Esophagus squamous epithelium (tissue), 4 donors: ENCODE measurements around the gene GPHN.

Experiments
- POLR2A ChIP-seq, 4 donors: fragments of 450-650 bp; IDR thresholded peaks; one replicate each; pipeline ENCODE4 v1.6.1; 2017; ENCODE audit warnings: antibody characterized with exemption in 4 of 4, mild to moderate bottlenecking in 4 of 4, moderate library complexity in 3 of 4
- TF ChIP-seq, protein P1 (sequence below), 6 experiments: fragments of 450-650 bp in 4 of 6; fragments of 200-600 bp in 2 of 6; sonication (generic) in 2 of 6; IDR thresholded peaks; one replicate each; pipeline ENCODE4 v1.5.1; 2016 to 2019; ENCODE audit warnings: antibody characterized with exemption in 6 of 6, mild to moderate bottlenecking in 4 of 6, moderate library complexity in 4 of 6

DNA sequence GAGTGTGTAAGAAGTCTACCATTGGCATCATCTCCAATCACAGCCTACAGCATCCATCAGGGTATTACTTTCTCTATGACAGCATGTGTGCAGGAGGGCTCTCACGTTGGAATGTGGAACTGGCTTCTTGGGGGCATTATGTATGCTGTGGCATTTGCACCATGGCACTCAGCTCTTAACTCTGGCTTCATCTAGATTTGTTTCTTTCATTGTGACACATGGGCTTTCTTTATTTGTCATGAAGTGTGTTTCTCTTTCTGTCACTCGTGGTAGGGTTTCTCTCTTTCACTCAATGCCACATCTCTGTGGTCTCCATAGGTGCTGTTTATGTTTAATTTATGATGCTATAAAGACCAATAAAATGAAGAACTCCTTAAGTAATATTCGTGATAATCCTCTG lies 490.1 kb downstream of the GPHN start:
- TF ChIP-seq, protein P1, sequence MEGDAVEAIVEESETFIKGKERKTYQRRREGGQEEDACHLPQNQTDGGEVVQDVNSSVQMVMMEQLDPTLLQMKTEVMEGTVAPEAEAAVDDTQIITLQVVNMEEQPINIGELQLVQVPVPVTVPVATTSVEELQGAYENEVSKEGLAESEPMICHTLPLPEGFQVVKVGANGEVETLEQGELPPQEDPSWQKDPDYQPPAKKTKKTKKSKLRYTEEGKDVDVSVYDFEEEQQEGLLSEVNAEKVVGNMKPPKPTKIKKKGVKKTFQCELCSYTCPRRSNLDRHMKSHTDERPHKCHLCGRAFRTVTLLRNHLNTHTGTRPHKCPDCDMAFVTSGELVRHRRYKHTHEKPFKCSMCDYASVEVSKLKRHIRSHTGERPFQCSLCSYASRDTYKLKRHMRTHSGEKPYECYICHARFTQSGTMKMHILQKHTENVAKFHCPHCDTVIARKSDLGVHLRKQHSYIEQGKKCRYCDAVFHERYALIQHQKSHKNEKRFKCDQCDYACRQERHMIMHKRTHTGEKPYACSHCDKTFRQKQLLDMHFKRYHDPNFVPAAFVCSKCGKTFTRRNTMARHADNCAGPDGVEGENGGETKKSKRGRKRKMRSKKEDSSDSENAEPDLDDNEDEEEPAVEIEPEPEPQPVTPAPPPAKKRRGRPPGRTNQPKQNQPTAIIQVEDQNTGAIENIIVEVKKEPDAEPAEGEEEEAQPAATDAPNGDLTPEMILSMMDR (IDR thresholded peaks at IDR 0.05) = no peak
- no peak for TF ChIP-seq POLR2A (IDR thresholded peaks at IDR 0.05)
